CD14-positive monocyte (primary cell): ENCODE measurements around the gene PSMD3. TPM values are rescaled to one million over a fixed set of nuclear protein-coding genes. Genes with fewer than 3 reads are reported as not detected.

ENCODE experiments used
- DNase-seq, 3 donors: peaks; one replicate each; pipeline ENCODE4 v3.0.0-alpha.2; 2011 to 2022
- H2AFZ ChIP-seq: 2 replicates; pipeline ENCODE4 v1.6.0; 2012; ENCODE audit warnings: mild to moderate bottlenecking, low read depth, low read length, inconsistent platforms; ENCODE audit not compliant: insufficient read depth, poor library complexity, severe bottlenecking
- H3K27ac ChIP-seq, 2 donors: 1 replicate in 1 of 2; 2 replicates in 1 of 2; pipeline ENCODE4 v1.5.1; 2012 to 2013; ENCODE audit warnings: low read length in 2 of 2, control low read depth in 1 of 2, inconsistent platforms in 1 of 2, low read depth in 1 of 2, mild to moderate bottlenecking in 1 of 2
- H3K27me3 ChIP-seq, 2 donors: one replicate each; pipeline versions ENCODE4 v1.6.0 to v1.6.1; 2011 to 2013; ENCODE audit warnings: low read length in 2 of 2; ENCODE audit not compliant: control insufficient read depth in 2 of 2, insufficient read depth in 2 of 2
- H3K36me3 ChIP-seq, 2 donors: replicated peaks in 1 of 2; 1 replicate in 1 of 2; 2 replicates in 1 of 2; pipeline versions ENCODE4 v1.5.1 to v1.6.1; 2012 to 2013; ENCODE audit warnings: low read length in 2 of 2, control low read depth in 1 of 2, inconsistent platforms in 1 of 2, mild to moderate bottlenecking in 1 of 2; ENCODE audit not compliant: insufficient read depth in 2 of 2, control insufficient read depth in 1 of 2
- H3K4me1 ChIP-seq, 2 donors: 1 replicate in 1 of 2; 2 replicates in 1 of 2; pipeline versions ENCODE4 v1.5.1 to v1.6.1; 2012 to 2013; ENCODE audit warnings: low read length in 2 of 2, control low read depth in 1 of 2, inconsistent platforms in 1 of 2, mild to moderate bottlenecking in 1 of 2, moderate library complexity in 1 of 2; ENCODE audit not compliant: insufficient read depth in 2 of 2, control insufficient read depth in 1 of 2
- H3K4me2 ChIP-seq: replicated peaks from 2 replicates; pipeline ENCODE3; 2012; ENCODE audit warnings: low read length, moderate library complexity, mild to moderate bottlenecking; ENCODE audit not compliant: poor library complexity, severe bottlenecking; ENCODE audit errors: extremely low read depth
- H3K4me3 ChIP-seq, 3 experiments: fragments of 200-600 bp in 1 of 3; sonication (generic) in 1 of 3; replicated peaks in 1 of 3; 1 replicate in 2 of 3; 2 replicates in 1 of 3; pipeline ENCODE4 v1.5.1; 2011 to 2013; ENCODE audit warnings: low read length in 3 of 3, mild to moderate bottlenecking in 3 of 3, control low read depth in 2 of 3, low read depth in 2 of 3, inconsistent platforms in 1 of 3, moderate library complexity in 1 of 3
- H3K79me2 ChIP-seq: 2 replicates; pipeline ENCODE4 v1.6.0; 2012; ENCODE audit warnings: mild to moderate bottlenecking, control low read depth, inconsistent platforms, low read length, moderate library complexity; ENCODE audit not compliant: insufficient read depth
- H3K9ac ChIP-seq: 2 replicates; pipeline ENCODE4 v1.6.0; 2017; ENCODE audit warnings: low read length, mild to moderate bottlenecking; ENCODE audit not compliant: insufficient read depth, poor library complexity, severe bottlenecking
- H3K9me3 ChIP-seq, 2 donors: replicated peaks in 1 of 2; 1 replicate in 1 of 2; 2 replicates in 1 of 2; pipeline versions ENCODE4 v1.5.1 to v1.6.1; 2012 to 2013; ENCODE audit warnings: low read length in 2 of 2, control low read depth in 1 of 2; ENCODE audit not compliant: control insufficient read depth in 1 of 2, insufficient read depth in 1 of 2
- H4K20me1 ChIP-seq: 2 replicates; pipeline ENCODE4 v1.6.0; 2012; ENCODE audit warnings: mild to moderate bottlenecking, low read length, control low read depth, moderate library complexity; ENCODE audit not compliant: insufficient read depth
- H3K27ac Mint-ChIP-seq, 7 donors: one replicate each; pipeline ENCODE4 v1.8.0; 2020; ENCODE audit warnings: mild to moderate bottlenecking in 7 of 7, mixed read lengths in 7 of 7, moderate library complexity in 6 of 7, inconsistent platforms in 2 of 7
- H3K27me3 Mint-ChIP-seq, 3 donors: one replicate each; pipeline ENCODE4 v1.8.0; 2021 to 2022; ENCODE audit warnings: low read depth in 3 of 3, mild to moderate bottlenecking in 3 of 3, mixed read lengths in 3 of 3, moderate library complexity in 3 of 3, inconsistent platforms in 1 of 3
- H3K36me3 Mint-ChIP-seq, 2 donors: one replicate each; pipeline ENCODE4 v1.8.0; 2020; ENCODE audit warnings: mixed read lengths in 2 of 2, inconsistent platforms in 1 of 2, mild to moderate bottlenecking in 1 of 2
- H3K4me1 Mint-ChIP-seq: one replicate; pipeline ENCODE4 v1.8.0; 2020; ENCODE audit warnings: mild to moderate bottlenecking, mixed read lengths
- H3K4me3 Mint-ChIP-seq, 2 donors: one replicate each; pipeline ENCODE4 v1.8.0; 2020; ENCODE audit warnings: mild to moderate bottlenecking in 2 of 2, mixed read lengths in 2 of 2, moderate library complexity in 1 of 2
- H3K9me3 Mint-ChIP-seq, 7 donors: one replicate each; pipeline ENCODE4 v1.8.0; 2020 to 2022; ENCODE audit warnings: mixed read lengths in 7 of 7, mild to moderate bottlenecking in 6 of 7, moderate library complexity in 6 of 7, inconsistent platforms in 2 of 7
- WGBS: methylation state at CpG from one replicate; pipeline ENCODE4 v1.1.5; 2013; ENCODE audit warnings: missing lambda C conversion rate; ENCODE audit not compliant: insufficient coverage; 5-methylcytosine and 5-hydroxymethylcytosine counted together
- intact Hi-C, 2 donors: fragments of 100-400 bp; cut with micrococcal nuclease; formaldehyde crosslinking; loops; one replicate each; pipeline versions ENCODE4 v1.15.0 to v1.15.1; 2023
- polyA plus RNA-seq, 3 donors: library from polyadenylated mRNA; depleted of rRNA in 1 of 3; unstranded in 2 of 3; stranded (reverse) in 1 of 3; fragments of 300-500 nt in 2 of 3; fragments of >200 nt in 1 of 3; fragmentation: Illumina TruSeq in 2 of 3; gene quantifications; 1 replicate in 2 of 3; 2 replicates in 1 of 3; pipeline ENCODE4 v1.2.3, GENCODE V29; 2012 to 2021
- TF ChIP-seq, protein P1 (sequence below): fragments of 200-600 bp; IDR thresholded peaks from one replicate; pipeline ENCODE4 v1.8.0; 2022; ENCODE audit warnings: antibody characterized with exemption, mild to moderate bottlenecking

Gene PSMD3
- polyA plus RNA-seq, 3 donors, result 48.4 to 63.2 (median 48.8) TPM

DNA sequence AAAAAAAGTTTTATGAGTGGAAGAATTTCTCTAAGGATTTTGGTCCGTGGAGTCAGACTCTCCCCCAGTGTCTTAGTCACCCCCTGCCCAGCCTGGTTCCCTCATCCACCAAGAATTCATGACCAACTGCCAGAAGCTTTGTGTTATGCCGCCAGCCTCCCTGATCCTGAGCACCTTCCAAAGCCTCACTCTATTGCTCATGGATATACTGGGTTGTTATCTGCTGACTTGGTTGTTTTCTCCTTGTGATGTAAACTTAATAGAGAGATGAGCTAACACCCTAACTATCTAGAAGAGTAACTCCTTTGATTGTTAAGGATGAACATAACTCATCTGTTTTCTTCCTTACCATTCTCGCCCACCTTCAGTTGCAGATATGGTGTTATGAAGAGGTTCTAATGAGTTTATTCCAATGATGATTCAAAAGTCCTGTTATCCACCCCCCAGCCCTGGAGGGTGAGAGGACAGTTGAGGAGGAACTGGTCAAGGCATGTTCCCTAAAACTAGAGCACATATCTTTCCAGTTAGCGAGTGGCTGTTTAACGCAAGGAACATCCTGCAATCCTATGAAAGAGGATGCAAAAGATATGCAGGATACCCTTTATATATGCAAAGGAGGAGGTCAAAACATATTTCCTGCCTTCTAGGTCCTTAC, 1.5 kb upstream of the PSMD3 start:
- TF ChIP-seq, protein P1, sequence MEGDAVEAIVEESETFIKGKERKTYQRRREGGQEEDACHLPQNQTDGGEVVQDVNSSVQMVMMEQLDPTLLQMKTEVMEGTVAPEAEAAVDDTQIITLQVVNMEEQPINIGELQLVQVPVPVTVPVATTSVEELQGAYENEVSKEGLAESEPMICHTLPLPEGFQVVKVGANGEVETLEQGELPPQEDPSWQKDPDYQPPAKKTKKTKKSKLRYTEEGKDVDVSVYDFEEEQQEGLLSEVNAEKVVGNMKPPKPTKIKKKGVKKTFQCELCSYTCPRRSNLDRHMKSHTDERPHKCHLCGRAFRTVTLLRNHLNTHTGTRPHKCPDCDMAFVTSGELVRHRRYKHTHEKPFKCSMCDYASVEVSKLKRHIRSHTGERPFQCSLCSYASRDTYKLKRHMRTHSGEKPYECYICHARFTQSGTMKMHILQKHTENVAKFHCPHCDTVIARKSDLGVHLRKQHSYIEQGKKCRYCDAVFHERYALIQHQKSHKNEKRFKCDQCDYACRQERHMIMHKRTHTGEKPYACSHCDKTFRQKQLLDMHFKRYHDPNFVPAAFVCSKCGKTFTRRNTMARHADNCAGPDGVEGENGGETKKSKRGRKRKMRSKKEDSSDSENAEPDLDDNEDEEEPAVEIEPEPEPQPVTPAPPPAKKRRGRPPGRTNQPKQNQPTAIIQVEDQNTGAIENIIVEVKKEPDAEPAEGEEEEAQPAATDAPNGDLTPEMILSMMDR, result no peak
- Histone ChIP-seq H2AFZ (no peak overlapping the region), H3K27ac (no peak overlapping the region), H3K36me3 (peaks cover 6 to 8% of the 10 kb centered on the region in 2 donors), H3K9ac (no peak overlapping the region), H3K9me3 (no peaks in the 10 kb centered on the region), H3K4me2 (peak overlapping the region; percentile 92), H3K4me1 (peaks cover 28 to 31% of the 10 kb centered on the region in 2 donors), H3K27me3 (no peaks in the 10 kb centered on the region), H3K79me2 (peaks cover 30% of the 10 kb centered on the region), H3K4me3 (peak overlapping the region in 1 of 3 experiments; percentile 89), H4K20me1 (no peaks in the 10 kb centered on the region)
- peak overlapping the region in 1 of 2 donors; percentile 76 for H3K4me3 Mint-ChIP-seq
- peaks cover 27% of the 10 kb centered on the region for H3K4me1 Mint-ChIP-seq
- H3K27ac Mint-ChIP-seq, result peak overlapping the region in 2 of 7 donors; percentile 23 to 52
- peaks cover 2 to 7% (median 2%) of the 10 kb centered on the region in 3 donors for H3K27me3 Mint-ChIP-seq
- intact Hi-C loops, result no loop called here
- no peaks in the 10 kb centered on the region for H3K9me3 Mint-ChIP-seq
- H3K36me3 Mint-ChIP-seq, result peaks cover 4 to 8% of the 10 kb centered on the region in 2 donors
- 100% methylated on average over 1 of the region's 5 CpGs for WGBS
- peak in 2 of 3 donors; percentile 22 to 33 for DNase-seq

DNA sequence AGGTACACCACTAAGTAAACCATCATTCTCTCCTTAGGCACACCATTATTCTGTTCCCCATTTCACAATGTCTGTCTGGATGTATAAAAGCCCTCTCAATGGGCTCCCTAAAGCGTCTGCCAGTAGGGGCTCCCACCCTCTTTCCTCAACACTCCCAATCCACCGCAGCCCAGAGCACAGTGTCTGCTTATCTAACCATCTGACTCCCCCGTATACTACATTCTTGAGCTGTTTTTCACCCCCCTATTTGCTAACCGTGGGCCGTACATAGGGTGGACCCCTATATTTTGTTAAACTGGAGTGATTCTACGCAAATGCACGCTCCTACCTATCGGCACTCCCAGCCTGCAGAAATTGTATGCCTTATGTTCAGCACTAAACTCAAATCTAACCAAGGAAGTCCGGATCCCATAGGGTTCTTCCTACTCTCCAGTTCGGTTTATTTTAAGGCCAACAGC, 685 bp upstream of the PSMD3 start:
- Histone ChIP-seq H3K4me3 (peak overlapping the region; percentile 80 to 93 (median 89)), H4K20me1 (peaks cover 3% of the 10 kb centered on the region), H3K36me3 (peaks cover 14 to 16% of the 10 kb centered on the region in 2 donors), H3K27me3 (no peaks in the 10 kb centered on the region), H3K9ac (peak overlapping the region; percentile 99), H2AFZ (peak overlapping the region; percentile 95), H3K79me2 (peaks cover 30% of the 10 kb centered on the region), H3K9me3 (no peaks in the 10 kb centered on the region), H3K4me1 (peaks cover 27 to 31% of the 10 kb centered on the region in 2 donors), H3K4me2 (peak overlapping the region; percentile 92), H3K27ac (peak overlapping the region; percentile 82 to 94)
- H3K36me3 Mint-ChIP-seq, result peaks cover 12 to 15% of the 10 kb centered on the region in 2 donors
- intact Hi-C loops, result loop anchor here (1.0 to 10.0 kb wide), 4 partner anchors 21 to 55 kb away; partner anchors contain the start of genes LRRC3C (in 2 of the 2) and ORMDL3 (in 2 of the 2)
- H3K27me3 Mint-ChIP-seq, result peaks cover 0 to 4% (median 2%) of the 10 kb centered on the region in 3 donors
- no peaks in the 10 kb centered on the region for H3K9me3 Mint-ChIP-seq
- peak overlapping the region; percentile 91 to 97 for H3K4me3 Mint-ChIP-seq
- WGBS, result 0% methylated on average over 4 of the region's 10 CpGs
- DNase-seq, result peak in 2 of 3 donors; percentile 53 to 65
- TF ChIP-seq, protein P1, result no peak
- H3K4me1 Mint-ChIP-seq, result peaks cover 25% of the 10 kb centered on the region
- peak overlapping the region; percentile 94 to 98 (median 96) for H3K27ac Mint-ChIP-seq
